ENCODE measurements around the gene BRIP1.

The BRIP1 gene

DNA sequence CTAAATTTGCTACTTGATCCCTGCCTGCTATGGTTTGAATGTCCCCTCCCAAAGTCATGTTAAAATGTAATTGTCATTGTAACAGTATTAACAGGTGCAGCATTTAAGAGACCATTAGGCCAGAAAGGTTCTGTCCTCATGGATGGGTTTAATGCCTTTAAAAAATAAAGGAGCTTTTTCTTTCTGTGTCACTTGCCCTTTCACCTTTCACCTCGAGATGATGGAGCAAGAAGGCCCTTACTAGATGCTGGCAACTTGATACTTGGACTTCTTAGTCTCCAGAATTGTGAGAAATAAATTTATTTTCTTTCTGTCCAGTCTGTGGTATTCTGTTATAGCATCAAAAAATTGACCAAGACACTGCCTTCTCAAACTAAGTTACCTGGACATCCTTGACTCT is 98.5 kb downstream of the BRIP1 start:
- Histone ChIP-seq H3K36me3 (replicated peaks; ENCODE audit: low read depth, low read length) (peaks cover 15% of the 10 kb centered on the region), H3K4me3 (ENCODE audit: low read length) (no peak overlapping the region), H3K9me3 (ENCODE audit: insufficient read depth, low read length) (no peaks in the 10 kb centered on the region), H4K20me1 (ENCODE audit: insufficient read depth, low read length) (no peaks in the 10 kb centered on the region), H3K27ac (ENCODE audit: low read length) (no peak overlapping the region), H2AFZ (ENCODE audit: low read depth, low read length) (no peak overlapping the region), H3K4me1 (ENCODE audit: low read length) (no peaks in the 10 kb centered on the region), H3K9ac (ENCODE audit: low read length) (no peak overlapping the region), H3K27me3 (ENCODE audit: low read depth, low read length) (no peaks in the 10 kb centered on the region), H3K79me2 (ENCODE audit: low read length) (no peaks in the 10 kb centered on the region), H3K4me2 (ENCODE audit: low read length) (no peak overlapping the region)
- TF ChIP-seq, protein P1, sequence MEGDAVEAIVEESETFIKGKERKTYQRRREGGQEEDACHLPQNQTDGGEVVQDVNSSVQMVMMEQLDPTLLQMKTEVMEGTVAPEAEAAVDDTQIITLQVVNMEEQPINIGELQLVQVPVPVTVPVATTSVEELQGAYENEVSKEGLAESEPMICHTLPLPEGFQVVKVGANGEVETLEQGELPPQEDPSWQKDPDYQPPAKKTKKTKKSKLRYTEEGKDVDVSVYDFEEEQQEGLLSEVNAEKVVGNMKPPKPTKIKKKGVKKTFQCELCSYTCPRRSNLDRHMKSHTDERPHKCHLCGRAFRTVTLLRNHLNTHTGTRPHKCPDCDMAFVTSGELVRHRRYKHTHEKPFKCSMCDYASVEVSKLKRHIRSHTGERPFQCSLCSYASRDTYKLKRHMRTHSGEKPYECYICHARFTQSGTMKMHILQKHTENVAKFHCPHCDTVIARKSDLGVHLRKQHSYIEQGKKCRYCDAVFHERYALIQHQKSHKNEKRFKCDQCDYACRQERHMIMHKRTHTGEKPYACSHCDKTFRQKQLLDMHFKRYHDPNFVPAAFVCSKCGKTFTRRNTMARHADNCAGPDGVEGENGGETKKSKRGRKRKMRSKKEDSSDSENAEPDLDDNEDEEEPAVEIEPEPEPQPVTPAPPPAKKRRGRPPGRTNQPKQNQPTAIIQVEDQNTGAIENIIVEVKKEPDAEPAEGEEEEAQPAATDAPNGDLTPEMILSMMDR (IDR thresholded peaks at IDR 0.05; ENCODE audit: low read depth, low read length) = no peak
- TF ChIP-seq EZH2phosphoT487 (IDR thresholded peaks at IDR 0.05; ENCODE audit: low read depth) = no peak

DNA sequence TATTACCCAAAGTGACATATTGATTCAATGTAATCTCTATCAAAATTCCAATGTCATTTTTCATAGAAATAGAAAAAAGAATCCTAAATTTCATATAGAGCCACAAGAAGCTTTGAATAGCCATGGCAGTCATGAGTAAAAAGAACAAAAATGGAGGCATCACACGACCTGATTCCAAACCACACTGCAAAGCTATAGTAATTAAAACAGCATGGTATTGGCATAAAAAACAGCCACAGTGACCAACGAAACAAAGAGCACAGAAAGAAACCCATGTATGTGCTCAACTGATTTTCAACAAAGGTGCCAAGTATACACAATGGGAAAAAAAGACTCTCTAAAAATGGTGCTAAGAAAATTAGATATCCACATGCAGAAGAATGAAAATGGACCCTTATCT is 101.5 kb downstream of the BRIP1 start:
- Histone ChIP-seq H2AFZ (ENCODE audit: low read depth, low read length) (no peak overlapping the region), H3K4me2 (ENCODE audit: low read length) (no peak overlapping the region), H3K79me2 (ENCODE audit: low read length) (no peaks in the 10 kb centered on the region), H3K4me3 (ENCODE audit: low read length) (no peak overlapping the region), H3K27me3 (ENCODE audit: low read depth, low read length) (no peaks in the 10 kb centered on the region), H3K27ac (ENCODE audit: low read length) (no peak overlapping the region), H3K36me3 (replicated peaks; ENCODE audit: low read depth, low read length) (peaks cover 5% of the 10 kb centered on the region), H3K9me3 (ENCODE audit: insufficient read depth, low read length) (no peaks in the 10 kb centered on the region), H4K20me1 (ENCODE audit: insufficient read depth, low read length) (no peaks in the 10 kb centered on the region), H3K4me1 (ENCODE audit: low read length) (peaks cover 17% of the 10 kb centered on the region), H3K9ac (ENCODE audit: low read length) (no peak overlapping the region)
- TF ChIP-seq EZH2phosphoT487 (IDR thresholded peaks at IDR 0.05; ENCODE audit: low read depth) = no peak
- TF ChIP-seq, protein P1 (IDR thresholded peaks at IDR 0.05; ENCODE audit: low read depth, low read length) = no peak

DNA sequence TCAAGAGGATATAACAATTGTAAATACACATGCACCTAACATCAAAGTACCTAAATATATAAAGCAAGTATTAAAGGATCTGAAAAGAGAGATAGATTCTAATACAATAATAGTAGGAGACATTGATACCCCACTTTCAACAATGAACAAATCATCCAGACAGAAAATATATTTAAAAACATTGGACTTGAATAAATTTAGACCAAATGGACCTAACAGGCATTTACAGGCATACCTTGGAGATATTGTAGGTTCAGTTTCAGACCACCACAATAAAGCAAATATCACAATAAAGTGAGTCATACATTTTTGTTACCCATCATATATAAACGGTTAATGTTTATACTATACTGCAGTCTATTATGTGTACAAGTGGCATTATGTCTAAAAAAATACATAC is 104.0 kb downstream of the BRIP1 start:
- H3K36me3 ChIP-seq (replicated peaks; ENCODE audit: low read depth, low read length) = peaks cover 5% of the 10 kb centered on the region

DNA sequence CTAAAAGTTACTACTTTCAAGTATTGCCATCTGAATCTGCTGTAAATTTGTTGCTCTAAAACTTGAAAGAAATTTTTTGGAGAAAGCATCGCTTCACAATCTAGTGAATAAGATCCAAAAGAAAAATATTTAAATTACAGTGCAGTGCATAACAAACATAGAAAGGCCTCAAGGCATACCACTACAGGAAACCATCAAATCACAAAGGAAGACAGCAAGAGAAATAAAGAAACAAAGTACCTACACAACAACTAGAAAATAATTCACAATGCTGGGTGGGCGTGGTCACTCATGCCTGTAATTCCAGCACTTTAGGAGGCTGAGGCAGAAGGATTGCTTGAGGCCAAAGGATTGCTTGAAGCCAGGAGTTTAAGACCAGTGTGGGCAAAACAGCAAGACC is 104.9 kb downstream of the BRIP1 start:
- H3K79me2 ChIP-seq (ENCODE audit: low read length) = no peaks in the 10 kb centered on the region
- no peak overlapping the region for H3K27ac ChIP-seq (ENCODE audit: low read length)
- H3K9ac ChIP-seq (ENCODE audit: low read length) = no peak overlapping the region
- no peak overlapping the region for H2AFZ ChIP-seq (ENCODE audit: low read depth, low read length)
- no peak for TF ChIP-seq EZH2phosphoT487 (IDR thresholded peaks at IDR 0.05; ENCODE audit: low read depth)
- TF ChIP-seq, protein P1 (IDR thresholded peaks at IDR 0.05; ENCODE audit: low read depth, low read length) = no peak
- peaks cover 18% of the 10 kb centered on the region for H3K4me1 ChIP-seq (ENCODE audit: low read length)
- H3K36me3 ChIP-seq (replicated peaks; ENCODE audit: low read depth, low read length) = peaks cover 5% of the 10 kb centered on the region
- no peaks in the 10 kb centered on the region for H4K20me1 ChIP-seq (ENCODE audit: insufficient read depth, low read length)
- no peak overlapping the region for H3K4me3 ChIP-seq (ENCODE audit: low read length)
- H3K27me3 ChIP-seq (ENCODE audit: low read depth, low read length) = no peaks in the 10 kb centered on the region
- no peak overlapping the region for H3K4me2 ChIP-seq (ENCODE audit: low read length)
- H3K9me3 ChIP-seq (ENCODE audit: insufficient read depth, low read length) = no peaks in the 10 kb centered on the region

More for the DNA sequence above, 104.0 kb downstream of the BRIP1 start:
- Histone ChIP-seq H3K79me2 (ENCODE audit: low read length) (no peaks in the 10 kb centered on the region), H2AFZ (ENCODE audit: low read depth, low read length) (no peak overlapping the region), H3K4me3 (ENCODE audit: low read length) (no peak overlapping the region), H4K20me1 (ENCODE audit: insufficient read depth, low read length) (no peaks in the 10 kb centered on the region), H3K9ac (ENCODE audit: low read length) (no peak overlapping the region), H3K9me3 (ENCODE audit: insufficient read depth, low read length) (no peaks in the 10 kb centered on the region), H3K27ac (ENCODE audit: low read length) (no peak overlapping the region), H3K4me1 (ENCODE audit: low read length) (peaks cover 18% of the 10 kb centered on the region), H3K4me2 (ENCODE audit: low read length) (no peak overlapping the region), H3K27me3 (ENCODE audit: low read depth, low read length) (no peaks in the 10 kb centered on the region)
- TF ChIP-seq EZH2phosphoT487 (IDR thresholded peaks at IDR 0.05; ENCODE audit: low read depth) = no peak
- TF ChIP-seq, protein P1 (IDR thresholded peaks at IDR 0.05; ENCODE audit: low read depth, low read length) = no peak

Data from OCI-LY3 (cell line).